ENCODE measurements around the gene TNS3.
"Not testable (repeated sequence)": the region's sequence is repeated elsewhere in the genome, so short reads cannot be mapped to it uniquely, and the experiment has no call there.

Gene TNS3

DNA sequence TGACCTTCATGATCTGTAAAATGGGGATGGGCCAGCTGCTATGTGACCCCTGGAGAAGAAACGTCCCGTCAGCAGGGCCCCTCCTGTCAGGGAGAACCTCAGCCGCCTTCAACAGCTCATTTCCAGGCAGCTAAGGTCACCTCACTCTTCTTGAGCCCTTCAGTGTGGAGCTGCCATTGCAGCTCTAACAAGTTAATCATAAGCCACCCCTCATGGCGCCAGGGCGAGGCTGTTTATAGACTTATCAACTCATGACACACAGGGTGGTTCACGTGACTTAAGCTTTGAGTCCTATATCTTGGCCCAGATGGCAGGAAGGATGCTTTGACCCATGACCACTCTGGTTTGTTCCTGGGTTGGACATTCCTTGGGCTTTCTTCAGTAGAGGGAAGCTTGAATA is 315.1 kb downstream of the TNS3 start:
- DNase-seq (ENCODE audit: low read depth) = peak; percentile 23

GRCh38 chr7:47266131-47266706 is 315.7 kb downstream of the TNS3 start:
- no peak overlapping the region for H3K4me3 ChIP-seq (ENCODE audit: low read depth, low read length)
- peak; percentile 82 for DNase-seq (ENCODE audit: low read depth)

More for the DNA sequence above, 315.1 kb downstream of the TNS3 start:
- TF ChIP-seq, protein P1, sequence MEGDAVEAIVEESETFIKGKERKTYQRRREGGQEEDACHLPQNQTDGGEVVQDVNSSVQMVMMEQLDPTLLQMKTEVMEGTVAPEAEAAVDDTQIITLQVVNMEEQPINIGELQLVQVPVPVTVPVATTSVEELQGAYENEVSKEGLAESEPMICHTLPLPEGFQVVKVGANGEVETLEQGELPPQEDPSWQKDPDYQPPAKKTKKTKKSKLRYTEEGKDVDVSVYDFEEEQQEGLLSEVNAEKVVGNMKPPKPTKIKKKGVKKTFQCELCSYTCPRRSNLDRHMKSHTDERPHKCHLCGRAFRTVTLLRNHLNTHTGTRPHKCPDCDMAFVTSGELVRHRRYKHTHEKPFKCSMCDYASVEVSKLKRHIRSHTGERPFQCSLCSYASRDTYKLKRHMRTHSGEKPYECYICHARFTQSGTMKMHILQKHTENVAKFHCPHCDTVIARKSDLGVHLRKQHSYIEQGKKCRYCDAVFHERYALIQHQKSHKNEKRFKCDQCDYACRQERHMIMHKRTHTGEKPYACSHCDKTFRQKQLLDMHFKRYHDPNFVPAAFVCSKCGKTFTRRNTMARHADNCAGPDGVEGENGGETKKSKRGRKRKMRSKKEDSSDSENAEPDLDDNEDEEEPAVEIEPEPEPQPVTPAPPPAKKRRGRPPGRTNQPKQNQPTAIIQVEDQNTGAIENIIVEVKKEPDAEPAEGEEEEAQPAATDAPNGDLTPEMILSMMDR (conservative IDR thresholded peaks at IDR 0.05; ENCODE audit: low read depth, low read length) = no peak
- no peak overlapping the region for H3K4me3 ChIP-seq (ENCODE audit: low read depth, low read length)

GRCh38 chr7:47265621-47266020 is 316.3 kb downstream of the TNS3 start:
- H3K4me3 ChIP-seq (ENCODE audit: low read depth, low read length) = no peak overlapping the region
- TF ChIP-seq, protein P1 (conservative IDR thresholded peaks at IDR 0.05; ENCODE audit: low read depth, low read length) = no peak
- no peak for DNase-seq (ENCODE audit: low read depth)

More at GRCh38 chr7:47266131-47266706, 315.7 kb downstream of the TNS3 start:
- TF ChIP-seq, protein P1 (conservative IDR thresholded peaks at IDR 0.05; ENCODE audit: low read depth, low read length) = peak; percentile 98

- no peak for DNase-seq (ENCODE audit: low read depth)
- no peak overlapping the region for H3K4me3 ChIP-seq (ENCODE audit: low read depth, low read length)
- TF ChIP-seq, protein P1 (conservative IDR thresholded peaks at IDR 0.05; ENCODE audit: low read depth, low read length) = no peak
These were observed 317.8 kb downstream of the TNS3 start for GRCh38 chr7:47264021-47264651.

- TF ChIP-seq, protein P1 (conservative IDR thresholded peaks at IDR 0.05; ENCODE audit: low read depth, low read length) = no peak
- DNase-seq (ENCODE audit: low read depth) = no peak
- no peak overlapping the region for H3K4me3 ChIP-seq (ENCODE audit: low read depth, low read length)
These were observed 319.0 kb downstream of the TNS3 start for GRCh38 chr7:47262881-47263280.

GRCh38 chr7:47262160-47262559 is 319.8 kb downstream of the TNS3 start:
- DNase-seq (ENCODE audit: low read depth); H3K4me3 ChIP-seq (ENCODE audit: low read depth, low read length): not testable (repeated sequence)

DNA sequence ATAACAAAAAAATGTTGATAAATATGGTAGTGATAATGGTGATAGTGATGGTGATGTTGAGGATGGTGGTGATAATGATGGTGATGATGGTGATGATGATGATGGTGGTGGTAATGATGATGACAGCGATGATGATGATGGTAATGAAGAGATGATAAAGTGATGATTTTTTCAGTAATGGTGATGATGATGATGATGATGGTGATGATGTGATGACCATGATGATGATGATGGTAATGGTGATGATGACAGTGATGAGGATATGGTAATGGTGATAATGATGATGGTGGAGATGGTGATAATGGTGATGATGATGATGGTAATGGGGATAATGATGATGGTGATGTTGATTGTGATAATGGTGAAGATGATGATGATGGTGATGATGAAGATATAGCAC is 321.6 kb downstream of the TNS3 start:
- TF ChIP-seq, protein P1 (conservative IDR thresholded peaks at IDR 0.05; ENCODE audit: low read depth, low read length) = no peak
- DNase-seq (ENCODE audit: low read depth) = no peak
- no peak overlapping the region for H3K4me3 ChIP-seq (ENCODE audit: low read depth, low read length)

Measured in choroid plexus epithelial cell (primary cell).